NK-92 treated with Interleukin-12 subunit alpha and Interleukin-12 subunit beta, amount 100 ng/mL, for 24 hours (cell line): ENCODE measurements around the gene CLK4.

ENCODE experiments used
- DNase-seq: peaks from one replicate; lab custom pipeline; 2025; lab: John Stamatoyannopoulos, UW

Gene CLK4

DNA sequence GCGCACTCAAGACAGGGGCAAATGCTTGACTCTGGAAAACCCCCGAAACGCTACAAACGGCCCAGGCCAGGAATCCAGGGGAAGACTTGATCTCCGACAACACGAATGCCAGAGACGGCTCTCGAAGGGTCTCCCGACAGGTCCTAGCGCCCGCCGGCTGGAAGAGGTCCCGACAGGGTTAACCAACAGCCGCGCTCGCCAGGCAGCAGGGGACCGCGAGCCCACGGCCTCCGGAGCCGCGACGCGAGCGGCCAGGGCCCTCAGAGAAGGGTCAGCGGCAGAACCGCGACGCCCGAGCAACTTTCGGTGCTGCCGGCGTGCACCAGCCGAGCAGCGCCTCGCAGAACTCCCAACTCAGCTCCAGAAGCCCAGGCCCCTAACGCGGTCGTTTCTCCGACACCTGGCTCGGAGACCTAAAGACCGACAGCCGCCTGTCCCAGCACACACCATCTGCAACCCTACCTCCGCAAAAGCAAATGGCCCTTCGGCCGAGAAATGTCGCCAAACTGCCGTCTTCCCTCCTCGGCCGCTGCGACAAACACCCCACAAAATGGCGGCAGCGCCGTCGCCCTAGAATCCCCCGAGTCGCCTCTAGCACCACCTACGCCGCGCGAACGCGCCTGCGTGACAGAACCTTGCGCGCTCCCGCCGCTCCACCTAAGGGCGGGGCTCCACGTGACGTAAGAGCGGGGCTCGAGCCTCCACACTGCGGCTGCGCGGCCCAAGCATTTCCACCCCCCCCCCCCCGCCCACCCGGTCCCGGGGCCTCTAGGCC is at the start of gene CLK4:
TSS of gene CLK4 (minus strand) at position 567 of the 775 bp plus-strand sequence. CDS start 3,634 bp downstream, outside the sequence.
- DNase-seq, result peak; percentile 94

DNA sequence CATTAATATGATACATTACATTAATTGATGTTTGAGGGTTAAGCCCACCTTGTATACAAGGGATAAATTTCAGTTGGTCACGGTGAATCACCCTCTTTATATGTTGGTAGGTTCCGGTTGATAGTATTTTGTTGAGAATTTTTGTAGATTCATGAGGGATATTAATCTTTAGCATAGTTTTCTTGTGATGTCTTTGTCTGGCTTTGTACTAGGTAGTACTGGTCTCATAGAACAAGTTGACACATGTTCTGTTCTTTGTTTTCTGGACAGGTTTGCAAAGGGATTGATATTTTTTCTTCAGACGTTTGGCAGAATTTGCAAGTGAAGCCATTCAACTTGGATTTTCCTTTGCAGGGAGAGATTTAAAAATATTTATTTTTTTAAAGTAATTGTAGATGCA is 49.1 kb upstream of the CLK4 start:
- DNase-seq, result no peak

- no peak for DNase-seq
Measured at GRCh38 chr5:178674334-178674733, 47.5 kb upstream of the CLK4 start.

- no peak for DNase-seq
Measured at GRCh38 chr5:178673801-178674295, 47.0 kb upstream of the CLK4 start.

DNA sequence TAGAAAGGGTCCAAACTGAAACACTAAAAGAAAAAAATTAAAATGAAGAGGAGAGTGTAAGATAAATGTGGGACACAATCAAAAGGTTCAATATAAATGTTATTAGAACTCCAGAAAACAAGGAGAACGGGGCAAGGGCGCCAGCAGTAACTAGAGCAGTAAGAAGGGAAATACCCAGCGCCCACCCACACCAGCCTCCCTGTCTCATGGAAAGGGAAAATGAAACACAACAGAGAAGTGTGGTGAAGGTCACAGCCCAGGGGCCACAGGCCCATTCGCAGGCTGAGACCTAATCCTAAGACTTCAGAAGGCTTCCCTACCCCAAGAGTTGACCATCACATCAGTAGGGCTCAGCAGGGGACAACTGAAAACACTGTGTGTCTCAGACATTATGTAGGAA is 45.8 kb upstream of the CLK4 start:
- no peak for DNase-seq

DNA sequence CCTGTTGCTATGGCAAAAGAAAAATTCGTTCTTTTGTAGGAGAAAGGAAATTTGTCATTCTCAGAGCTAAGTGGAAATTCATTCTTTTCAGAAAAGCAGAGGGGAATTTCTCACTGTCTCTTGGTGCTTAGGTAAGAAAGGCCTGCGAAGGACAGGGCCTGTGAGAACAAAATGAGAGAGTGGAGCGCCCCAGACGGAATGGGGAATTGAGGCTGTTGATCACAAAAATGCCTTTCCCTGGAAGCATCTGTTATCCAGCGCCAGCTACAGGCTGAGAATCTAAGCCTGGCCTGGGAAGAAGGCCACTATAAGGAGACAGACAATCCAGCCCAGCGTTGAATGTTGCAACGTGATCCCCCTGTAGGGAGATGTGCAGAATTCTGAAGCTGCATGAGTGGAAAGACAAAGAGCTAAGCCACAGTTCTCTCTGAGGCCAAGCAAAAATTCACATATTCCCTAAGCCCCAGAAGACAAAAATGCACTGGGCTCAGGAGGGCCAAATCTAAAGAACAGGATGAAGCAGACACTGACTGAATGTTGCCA is 44.8 kb upstream of the CLK4 start:
- DNase-seq, result no peak

DNA sequence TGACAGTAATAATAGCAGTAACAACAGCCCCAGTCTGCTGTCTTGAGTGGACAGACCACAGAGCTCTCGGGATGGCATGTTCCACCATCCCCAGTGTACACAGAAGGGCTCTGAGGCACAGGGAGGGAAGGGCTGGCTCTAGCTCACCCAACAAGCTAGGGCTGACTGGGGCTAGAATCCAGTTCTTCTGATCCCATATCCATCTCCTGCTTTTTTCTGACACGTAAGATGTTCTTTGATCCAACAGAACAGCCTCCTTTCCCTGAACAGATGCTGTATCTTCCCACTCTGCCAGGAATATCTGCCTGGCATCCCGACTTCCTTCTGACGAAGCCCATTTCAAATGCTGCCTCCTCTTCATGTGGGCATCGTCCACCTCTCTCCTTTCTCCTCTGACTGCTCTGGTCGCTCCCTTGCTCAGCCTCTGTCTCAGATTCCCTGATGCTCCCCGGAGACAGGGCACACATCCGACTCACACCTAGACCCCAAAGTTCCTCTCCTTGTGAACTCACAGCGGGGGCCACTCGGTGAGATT is 43.6 kb upstream of the CLK4 start:
- no peak for DNase-seq

GRCh38 chr5:178668579-178668978 is 41.7 kb upstream of the CLK4 start:
- no peak for DNase-seq

- no peak for DNase-seq
Measured at GRCh38 chr5:178667688-178668087, 40.8 kb upstream of the CLK4 start.

GRCh38 chr5:178667101-178667500 is 40.3 kb upstream of the CLK4 start:
- no peak for DNase-seq

DNA sequence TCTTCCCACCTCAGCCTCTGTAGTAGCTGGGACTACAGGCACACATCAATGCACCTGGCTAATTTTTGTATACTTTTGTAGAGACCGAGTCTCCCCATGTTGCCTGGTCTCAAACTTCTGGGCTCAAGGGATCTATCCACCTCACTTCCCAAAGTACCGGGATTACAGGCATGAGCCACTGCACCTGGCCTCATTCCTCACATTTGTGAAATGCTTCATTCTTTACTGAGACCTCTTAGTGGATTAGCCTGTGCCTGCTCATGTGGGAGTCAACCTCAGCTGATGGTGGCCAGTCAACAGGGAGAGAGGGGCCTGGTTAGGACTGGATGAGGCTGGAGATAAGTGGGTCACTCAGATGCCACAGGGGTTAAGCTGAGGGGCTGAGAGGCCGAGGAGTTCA is 37.3 kb upstream of the CLK4 start:
- DNase-seq, result no peak

- DNase-seq, result no peak
Measured at GRCh38 chr5:178662541-178662860, 35.7 kb upstream of the CLK4 start.

DNA sequence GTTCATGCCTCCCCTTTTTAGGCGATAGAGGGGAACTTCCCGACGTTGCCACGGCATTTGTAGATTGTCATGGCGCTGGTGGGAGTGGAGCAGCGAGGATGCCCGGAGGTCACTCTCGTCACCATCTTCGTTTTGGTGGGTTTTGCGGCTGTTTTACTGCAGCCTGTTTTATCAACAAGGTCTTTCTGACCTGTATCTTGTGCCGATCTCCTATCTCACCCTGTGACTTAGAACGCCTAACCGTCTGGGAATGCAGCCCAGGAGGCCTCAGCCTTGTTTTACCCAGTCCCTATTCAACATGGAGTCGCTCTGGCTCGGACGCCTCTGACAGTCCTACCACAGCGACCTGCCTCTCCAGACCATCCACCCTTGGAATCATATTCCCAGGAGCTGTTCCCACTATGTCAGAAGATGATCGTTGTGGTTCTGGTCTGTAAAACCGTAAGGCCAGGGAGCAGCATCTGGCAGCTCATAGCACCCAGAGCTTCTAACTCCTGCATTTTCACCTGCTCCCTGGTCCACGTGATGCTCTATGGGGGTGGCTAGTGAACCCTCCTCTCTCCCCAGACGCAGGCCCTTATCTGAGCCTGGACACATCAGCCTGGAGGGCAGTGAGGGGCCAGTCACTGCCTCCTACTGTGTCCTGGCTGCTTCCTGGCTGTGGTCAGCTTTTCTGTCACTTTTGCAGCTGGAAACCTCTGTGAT is 35.1 kb upstream of the CLK4 start:
- no peak for DNase-seq

DNA sequence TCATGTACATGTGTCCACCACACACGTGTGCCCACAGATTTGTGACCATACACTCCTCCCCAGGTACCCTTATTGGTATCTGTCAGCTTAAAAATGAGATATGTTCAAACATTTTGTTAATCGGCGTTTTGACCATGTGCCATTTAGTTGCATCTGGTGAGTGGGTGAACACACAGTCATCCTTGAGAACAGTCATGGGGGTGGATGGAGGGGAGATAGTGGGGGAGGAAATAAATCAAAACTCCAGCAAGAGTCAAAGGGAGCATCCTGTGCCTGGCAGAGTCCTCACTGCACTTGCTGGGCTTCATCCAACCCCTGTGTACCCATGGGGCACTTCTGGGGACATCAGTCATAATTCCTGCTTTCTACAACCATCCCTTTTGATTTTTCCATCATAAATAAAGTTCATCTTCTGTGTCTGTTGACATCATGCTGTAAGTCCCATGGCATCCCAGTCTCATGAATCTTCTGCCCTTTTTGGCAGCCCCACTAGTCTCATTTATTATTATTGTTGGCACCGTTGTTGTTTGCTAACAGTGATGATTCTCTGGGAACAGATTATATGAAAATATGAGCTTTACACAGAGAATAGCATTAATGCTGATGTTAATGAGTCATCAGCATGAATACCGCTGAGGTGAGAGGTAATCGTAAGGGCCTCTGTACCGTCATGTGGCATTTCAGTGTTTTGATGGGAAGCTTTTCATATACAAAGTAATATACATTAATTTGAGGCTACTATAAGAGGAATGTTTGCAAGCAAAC is 24.4 kb upstream of the CLK4 start:
- DNase-seq, result no peak

- no peak for DNase-seq
Measured at GRCh38 chr5:178650214-178650613, 23.4 kb upstream of the CLK4 start.

GRCh38 chr5:178649580-178649979 is 22.7 kb upstream of the CLK4 start:
- DNase-seq, result no peak

DNA sequence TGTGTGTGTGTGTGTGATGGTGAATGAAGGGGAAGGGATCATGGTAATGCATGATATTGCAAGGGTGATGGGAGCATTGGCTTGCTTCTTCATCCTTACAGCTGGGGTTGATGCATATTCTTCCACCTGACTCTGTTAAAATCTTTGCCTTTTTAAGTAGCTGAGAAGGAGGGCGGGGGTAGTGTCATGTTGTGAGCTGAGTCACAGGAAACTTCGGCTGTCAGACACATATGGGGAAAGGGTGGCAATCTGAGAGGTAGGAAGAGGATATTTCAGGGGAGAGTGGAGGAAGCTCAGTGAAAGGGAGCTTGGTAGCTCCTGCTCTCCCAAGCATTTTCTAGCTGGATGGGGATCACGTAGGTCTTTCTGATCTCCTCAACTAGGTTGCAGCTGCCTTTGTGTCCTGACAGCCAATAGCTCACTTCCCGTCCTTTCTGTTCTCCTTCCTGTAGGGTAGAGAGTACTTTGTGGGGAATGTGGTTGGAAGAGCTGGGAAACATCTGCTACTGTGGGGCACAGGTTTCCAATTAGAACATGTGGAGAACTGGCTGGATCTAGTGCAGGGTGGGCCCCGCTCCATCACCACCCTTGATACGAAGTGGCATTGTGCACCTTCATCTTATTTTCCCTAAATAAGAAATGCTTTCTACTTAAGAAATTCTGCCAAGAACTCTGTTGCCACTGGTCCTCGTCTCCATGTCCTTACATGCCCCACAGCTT is 18.1 kb upstream of the CLK4 start:
- no peak for DNase-seq

GRCh38 chr5:178642351-178642909 is 15.6 kb upstream of the CLK4 start:
- no peak for DNase-seq

- no peak for DNase-seq
Measured at GRCh38 chr5:178641711-178642110, 14.9 kb upstream of the CLK4 start.

DNA sequence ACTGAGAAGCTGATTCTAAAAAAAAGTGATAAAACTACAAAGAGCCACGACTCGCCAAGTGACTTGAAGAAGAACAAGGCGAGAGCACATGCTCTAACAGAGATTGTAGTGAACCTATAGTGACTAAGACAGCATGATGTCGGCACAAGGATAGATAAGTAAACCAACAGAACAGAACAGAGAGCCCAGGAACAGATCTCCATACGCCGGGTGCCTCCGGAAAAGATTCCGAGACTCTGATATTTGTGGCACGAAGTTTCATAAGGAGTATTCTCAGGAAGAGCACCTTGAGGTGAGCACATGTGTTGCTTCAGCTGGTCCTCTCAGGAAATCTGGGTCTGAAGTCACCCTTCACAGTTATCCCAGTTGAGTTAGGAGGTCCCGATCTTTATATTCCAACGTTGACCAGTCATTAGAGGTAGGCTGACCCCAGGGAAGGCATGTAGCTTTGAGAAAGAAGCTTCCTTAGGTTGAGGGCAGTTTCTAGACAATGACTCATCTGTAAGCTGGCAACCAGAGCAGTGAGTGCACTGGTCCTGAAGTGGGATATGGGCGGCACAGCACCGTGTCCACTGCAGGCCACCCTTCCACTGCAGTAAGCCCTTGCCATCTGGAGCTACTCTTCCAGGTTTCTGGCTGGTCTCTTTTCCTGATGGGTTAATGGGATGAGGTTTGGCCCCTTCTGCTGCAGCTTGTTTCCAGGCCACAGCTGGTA is 13.6 kb upstream of the CLK4 start:
- DNase-seq, result no peak
